Sigmoid colon (tissue), 7 donors: ENCODE measurements around the gene GRIK4. TPM values are rescaled to one million over a fixed set of nuclear protein-coding genes. Genes with fewer than 3 reads are reported as not detected.

ENCODE experiments used
- DNase-seq: peaks from one replicate; pipeline ENCODE4 v3.0.0-alpha.2; 2019
- H3K27ac ChIP-seq, 4 donors: fragments of 200-600 bp; sonication (generic); one replicate each; pipeline ENCODE4 v1.5.1; 2016 to 2019; ENCODE audit warnings: mild to moderate bottlenecking in 1 of 4
- H3K27me3 ChIP-seq, 3 donors: fragments of 200-600 bp; sonication (generic); one replicate each; pipeline ENCODE4 v1.5.1; 2019; ENCODE audit warnings: mild to moderate bottlenecking in 1 of 3
- H3K36me3 ChIP-seq, 4 donors: fragments of 200-600 bp; sonication (generic); one replicate each; pipeline ENCODE4 v1.5.1; 2016 to 2019
- H3K4me1 ChIP-seq, 4 donors: fragments of 200-600 bp; sonication (generic); one replicate each; pipeline ENCODE4 v1.5.1; 2017 to 2019
- H3K4me3 ChIP-seq, 4 donors: fragments of 200-600 bp; sonication (generic); one replicate each; pipeline ENCODE4 v1.5.1; 2017 to 2019; ENCODE audit warnings: mild to moderate bottlenecking in 2 of 4, moderate library complexity in 1 of 4
- H3K9me3 ChIP-seq, 4 donors: fragments of 200-600 bp in 3 of 4; sonication (generic) in 3 of 4; one replicate each; pipeline versions ENCODE4 v1.5.1 to v1.6.1; 2013 to 2019
- EP300 ChIP-seq, 4 donors: sonication (generic); formaldehyde crosslinking; IDR thresholded peaks; one replicate each; pipeline ENCODE4 v1.6.1; 2017; ENCODE audit warnings: antibody characterized with exemption in 4 of 4
- POLR2A ChIP-seq, 2 donors: fragments of 450-650 bp; IDR thresholded peaks; one replicate each; pipeline ENCODE4 v1.6.1; 2016; ENCODE audit warnings: antibody characterized with exemption in 2 of 2, mild to moderate bottlenecking in 2 of 2, moderate library complexity in 2 of 2
- POLR2AphosphoS5 ChIP-seq, 4 donors: sonication (generic); formaldehyde crosslinking; IDR thresholded peaks; one replicate each; pipeline ENCODE4 v1.6.1; 2017; ENCODE audit warnings: antibody characterized with exemption in 4 of 4
- WGBS, 2 donors: extraction: QIAGEN DNeasy Blood & Tissue Kit; methylation state at CpG; one replicate each; pipeline ENCODE4 v1.1.7; 2013; 5-methylcytosine and 5-hydroxymethylcytosine counted together
- intact Hi-C: fragments of 100-400 bp; cut with DNase I; formaldehyde crosslinking; loops from one replicate; pipeline ENCODE4 v1.15.1; 2023
- polyA plus RNA-seq, 3 donors: library from polyadenylated mRNA; stranded (reverse); fragments of 200-250 nt; gene quantifications; one replicate each; pipeline ENCODE4 v1.2.3, GENCODE V29; 2013
- total RNA-seq, 4 donors: library from RNA; depleted of rRNA; stranded (reverse); fragments of >200 nt; gene quantifications; one replicate each; pipeline ENCODE4 v1.1.0, GENCODE V29; 2016
- TF ChIP-seq, protein P1 (sequence below), 4 experiments: fragments of 450-650 bp in 3 of 4; fragments of 200-600 bp in 1 of 4; IDR thresholded peaks; one replicate each; pipeline ENCODE4 v1.5.1; 2016 to 2019; ENCODE audit warnings: antibody characterized with exemption in 4 of 4, mild to moderate bottlenecking in 3 of 4, moderate library complexity in 2 of 4
- donor health status: healthy with polysubstance abuse.
- donor health status: Bipolar disorder and iron deficiency.
- donor health status: healthy.

GRIK4 gene
- total and polyA plus RNA-seq, 7 donors = 0.10 to 0.36 (median 0.27) TPM; not detected in 4

DNA sequence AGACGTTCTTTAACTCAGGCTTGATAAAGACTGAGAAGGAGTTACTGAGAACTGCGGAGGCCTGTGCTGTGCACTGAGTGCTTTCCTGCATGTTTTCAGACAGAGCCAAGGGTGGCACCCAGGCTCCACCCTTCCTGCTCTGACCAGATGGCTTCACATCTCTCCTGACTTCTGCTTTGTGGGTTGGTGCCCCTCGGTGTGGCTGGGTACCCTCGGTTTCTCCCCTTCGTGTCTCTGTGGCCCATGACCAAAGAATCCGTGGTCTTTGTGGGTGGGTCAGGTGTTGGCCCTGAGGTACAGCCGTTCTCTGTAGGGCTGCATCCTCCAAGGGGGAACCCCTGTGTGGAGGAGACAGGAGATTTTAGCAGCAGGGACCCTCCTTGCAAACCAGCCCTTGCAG lies 34.3 kb downstream of the GRIK4 start:
- 44 to 62% methylated on average over 7 of the region's 7 CpGs for WGBS, 2 donors
- intact Hi-C loops = no loop called here

DNA sequence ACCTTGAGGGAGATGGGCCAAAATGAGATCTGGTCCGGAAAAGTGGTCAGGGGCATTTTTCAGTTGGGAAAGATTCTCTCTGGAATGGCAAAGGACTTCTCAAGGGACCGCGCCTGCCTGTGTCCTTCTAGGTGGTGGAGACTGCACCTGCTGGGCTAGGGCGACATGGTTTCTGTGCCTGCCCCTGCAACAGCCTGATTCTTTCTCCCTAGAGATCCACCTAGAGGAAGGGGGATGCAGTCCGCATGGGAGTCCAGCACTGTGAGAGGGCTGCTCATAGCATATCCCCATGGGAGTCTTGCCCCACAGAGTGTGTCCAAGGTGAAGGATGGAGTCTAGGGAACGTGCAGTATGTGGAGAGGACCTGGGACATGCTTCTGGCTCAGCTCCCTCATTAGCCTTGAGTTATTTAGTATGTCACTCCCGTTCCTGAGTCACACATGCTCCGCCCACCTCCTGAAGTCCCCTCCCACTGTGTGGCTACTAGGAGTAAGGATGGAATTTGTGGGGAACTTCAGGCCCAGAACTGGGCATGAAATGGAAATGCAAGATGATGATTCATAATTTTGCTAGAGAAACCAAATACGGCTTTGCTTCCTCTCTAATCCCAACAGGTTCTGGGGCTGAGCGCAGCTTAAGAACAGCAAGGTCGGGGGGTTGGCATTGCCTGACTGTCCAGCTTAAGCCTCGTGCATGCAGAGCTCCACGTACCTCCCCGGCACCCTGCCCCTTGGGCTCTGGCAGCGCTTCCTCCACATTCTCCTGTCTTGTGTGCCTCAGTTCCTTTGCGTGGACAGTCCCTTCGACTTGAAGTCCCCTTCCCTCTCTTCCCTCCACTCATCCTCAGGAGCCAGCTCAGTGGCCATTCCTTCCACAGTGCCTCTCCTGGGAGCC lies 35.0 kb downstream of the GRIK4 start:
- DNase-seq = no peak
- Histone ChIP-seq H3K4me3 (no peak overlapping the region), H3K9me3 (no peaks in the 10 kb centered on the region), H3K4me1 (peaks cover 0 to 29% (median 22%) of the 10 kb centered on the region in 4 donors), H3K27me3 (no peaks in the 10 kb centered on the region), H3K36me3 (no peaks in the 10 kb centered on the region), H3K27ac (peak overlapping the region; percentile 7 to 56 (median 41))
- WGBS, 2 donors = 70 to 83% methylated on average over 17 of the region's 17 CpGs
- TF ChIP-seq POLR2A (IDR thresholded peaks at IDR 0.05) (no peak), EP300 (IDR thresholded peaks at IDR 0.05) (no peak), POLR2AphosphoS5 (IDR thresholded peaks at IDR 0.05) (no peak)
- TF ChIP-seq, protein P1, sequence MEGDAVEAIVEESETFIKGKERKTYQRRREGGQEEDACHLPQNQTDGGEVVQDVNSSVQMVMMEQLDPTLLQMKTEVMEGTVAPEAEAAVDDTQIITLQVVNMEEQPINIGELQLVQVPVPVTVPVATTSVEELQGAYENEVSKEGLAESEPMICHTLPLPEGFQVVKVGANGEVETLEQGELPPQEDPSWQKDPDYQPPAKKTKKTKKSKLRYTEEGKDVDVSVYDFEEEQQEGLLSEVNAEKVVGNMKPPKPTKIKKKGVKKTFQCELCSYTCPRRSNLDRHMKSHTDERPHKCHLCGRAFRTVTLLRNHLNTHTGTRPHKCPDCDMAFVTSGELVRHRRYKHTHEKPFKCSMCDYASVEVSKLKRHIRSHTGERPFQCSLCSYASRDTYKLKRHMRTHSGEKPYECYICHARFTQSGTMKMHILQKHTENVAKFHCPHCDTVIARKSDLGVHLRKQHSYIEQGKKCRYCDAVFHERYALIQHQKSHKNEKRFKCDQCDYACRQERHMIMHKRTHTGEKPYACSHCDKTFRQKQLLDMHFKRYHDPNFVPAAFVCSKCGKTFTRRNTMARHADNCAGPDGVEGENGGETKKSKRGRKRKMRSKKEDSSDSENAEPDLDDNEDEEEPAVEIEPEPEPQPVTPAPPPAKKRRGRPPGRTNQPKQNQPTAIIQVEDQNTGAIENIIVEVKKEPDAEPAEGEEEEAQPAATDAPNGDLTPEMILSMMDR (IDR thresholded peaks at IDR 0.05) = no peak
- intact Hi-C loops = no loop called here

More for the DNA sequence above, 34.3 kb downstream of the GRIK4 start:
- Histone ChIP-seq H3K4me3 (no peak overlapping the region), H3K4me1 (peaks cover 0 to 29% (median 22%) of the 10 kb centered on the region in 4 donors), H3K36me3 (no peaks in the 10 kb centered on the region), H3K9me3 (no peaks in the 10 kb centered on the region), H3K27ac (no peak overlapping the region), H3K27me3 (no peaks in the 10 kb centered on the region)
- TF ChIP-seq POLR2AphosphoS5 (IDR thresholded peaks at IDR 0.05) = no peak
- TF ChIP-seq EP300 (IDR thresholded peaks at IDR 0.05) = no peak
- TF ChIP-seq, protein P1 (IDR thresholded peaks at IDR 0.05) = no peak
- no peak for TF ChIP-seq POLR2A (IDR thresholded peaks at IDR 0.05)
- no peak for DNase-seq

DNA sequence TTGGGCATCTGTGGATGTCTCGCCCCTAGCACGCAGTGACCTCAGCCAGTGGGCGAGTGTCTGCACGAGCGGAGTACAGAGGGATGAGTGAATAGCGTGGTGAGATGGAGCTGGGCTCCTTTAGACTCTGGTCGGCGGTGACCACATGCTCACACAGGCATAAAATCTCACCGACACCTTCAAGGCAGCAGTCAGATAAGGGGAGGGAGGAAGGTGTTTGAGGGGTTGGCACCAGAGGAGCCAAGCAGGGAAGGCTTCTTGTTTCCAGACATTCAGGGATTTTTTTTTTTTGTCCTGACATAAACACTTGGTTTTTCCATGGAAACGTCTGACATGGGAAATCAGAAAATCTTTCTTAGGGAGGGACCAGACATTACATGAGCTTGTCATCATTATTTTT lies 35.8 kb downstream of the GRIK4 start:
- intact Hi-C loops = no loop called here

DNA sequence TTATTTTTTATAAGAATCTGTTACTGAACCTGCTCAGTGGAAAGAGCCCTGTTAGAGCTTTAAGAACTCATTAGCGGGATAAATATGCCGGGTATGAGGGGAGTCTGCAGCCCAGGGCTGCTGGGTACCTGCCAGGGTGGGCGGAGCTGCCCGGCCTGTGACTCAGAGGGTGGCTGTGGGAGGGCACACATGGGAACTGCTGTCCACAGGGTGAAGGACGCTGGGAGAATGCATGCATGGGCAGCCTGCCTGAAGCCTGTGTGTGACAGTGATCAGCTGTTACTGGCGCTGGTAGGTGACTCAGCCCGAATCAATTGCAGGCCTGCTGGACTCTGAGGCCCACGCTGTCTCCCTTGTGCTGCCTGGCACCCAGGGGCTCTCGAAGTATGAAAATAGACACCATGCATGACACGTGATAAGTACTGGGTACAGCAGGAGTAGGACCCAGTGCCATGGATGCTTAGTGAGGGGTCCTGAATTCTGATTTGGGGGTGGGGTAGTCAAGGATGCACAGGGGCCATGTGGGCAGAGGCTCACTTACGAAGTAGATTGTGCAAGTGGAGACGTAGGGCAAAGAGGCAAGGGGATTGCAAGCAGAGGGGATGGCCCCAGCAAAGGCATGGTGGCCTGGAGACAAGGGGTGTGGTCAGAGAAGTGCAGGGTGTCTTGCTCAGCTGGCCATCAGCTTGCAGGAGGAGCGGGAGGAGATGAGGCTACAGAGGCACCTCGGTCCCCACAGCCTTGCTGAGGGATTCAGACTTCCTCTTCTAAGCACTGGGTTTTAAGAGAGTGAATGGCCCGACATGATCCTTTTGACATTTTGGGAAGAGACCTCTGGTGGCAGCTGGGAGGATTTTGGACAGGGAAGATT lies 36.5 kb downstream of the GRIK4 start:
- H3K4me1 ChIP-seq = peaks cover 0 to 29% (median 22%) of the 10 kb centered on the region in 4 donors
- intact Hi-C loops = no loop called here
- TF ChIP-seq POLR2AphosphoS5 (IDR thresholded peaks at IDR 0.05) = peak in 1 of 4 donors; percentile 63
- TF ChIP-seq, protein P1 (IDR thresholded peaks at IDR 0.05) = no peak
- 35 to 59% methylated on average over 15 of the region's 15 CpGs for WGBS, 2 donors
- no peaks in the 10 kb centered on the region for H3K27me3 ChIP-seq
- no peak overlapping the region for H3K4me3 ChIP-seq
- no peaks in the 10 kb centered on the region for H3K9me3 ChIP-seq
- peak overlapping the region; percentile 11 to 56 (median 46) for H3K27ac ChIP-seq
- peak; percentile 87 for DNase-seq
- H3K36me3 ChIP-seq = no peaks in the 10 kb centered on the region

More for the DNA sequence above, 35.8 kb downstream of the GRIK4 start:
- Histone ChIP-seq H3K4me1 (peaks cover 0 to 29% (median 22%) of the 10 kb centered on the region in 4 donors), H3K36me3 (no peaks in the 10 kb centered on the region), H3K27ac (peak overlapping the region; percentile 7 to 56 (median 41)), H3K9me3 (no peaks in the 10 kb centered on the region), H3K27me3 (no peaks in the 10 kb centered on the region), H3K4me3 (no peak overlapping the region)
- no peak for DNase-seq
- no peak for TF ChIP-seq EP300 (IDR thresholded peaks at IDR 0.05)
- TF ChIP-seq, protein P1 (IDR thresholded peaks at IDR 0.05) = no peak
- no peak for TF ChIP-seq POLR2AphosphoS5 (IDR thresholded peaks at IDR 0.05)
- TF ChIP-seq POLR2A (IDR thresholded peaks at IDR 0.05) = no peak
- 70 to 82% methylated on average over 10 of the region's 10 CpGs for WGBS, 2 donors
